Measurements from ENCODE around the gene SKP2.
"Not testable (repeated sequence)": the region's sequence is repeated elsewhere in the genome, so short reads cannot be mapped to it uniquely, and the experiment has no call there.

Gene SKP2

GRCh38 chr5:36156619-36157018 lies 4.7 kb downstream of the SKP2 start:
- DNase-seq (ENCODE audit: low spot score) = peak; percentile 46

GRCh38 chr5:36158144-36158543 lies 6.2 kb downstream of the SKP2 start:
- DNase-seq (ENCODE audit: low spot score) = no peak

- no peak for DNase-seq (ENCODE audit: low spot score)
Measured at GRCh38 chr5:36160617-36161016, 8.7 kb downstream of the SKP2 start.

- DNase-seq (ENCODE audit: low spot score) = no peak
Measured at GRCh38 chr5:36161361-36161760, 9.4 kb downstream of the SKP2 start.

- DNase-seq (ENCODE audit: low spot score) = no peak
Measured at GRCh38 chr5:36162810-36163486, 11.0 kb downstream of the SKP2 start.

- no peak for DNase-seq (ENCODE audit: low spot score)
Measured at GRCh38 chr5:36164461-36164860, 12.6 kb downstream of the SKP2 start.

- DNase-seq (ENCODE audit: low spot score) = no peak
Measured at GRCh38 chr5:36168737-36169136, 16.8 kb downstream of the SKP2 start.

- no peak for DNase-seq (ENCODE audit: low spot score)
Measured at GRCh38 chr5:36170832-36171424, 19.0 kb downstream of the SKP2 start.

GRCh38 chr5:36172599-36172998 lies 20.7 kb downstream of the SKP2 start:
- no peak for DNase-seq (ENCODE audit: low spot score)

- no peak for DNase-seq (ENCODE audit: low spot score)
Measured at GRCh38 chr5:36173426-36173825, 21.5 kb downstream of the SKP2 start.

GRCh38 chr5:36174119-36174518 lies 22.2 kb downstream of the SKP2 start:
- no peak for DNase-seq (ENCODE audit: low spot score)

- no peak for DNase-seq (ENCODE audit: low spot score)
Measured at GRCh38 chr5:36175043-36175442, 23.1 kb downstream of the SKP2 start.

GRCh38 chr5:36177154-36177553 lies 25.2 kb downstream of the SKP2 start:
- DNase-seq (ENCODE audit: low spot score) = no peak

- DNase-seq (ENCODE audit: low spot score) = peak; percentile 12
Measured at GRCh38 chr5:36177715-36178523, 26.0 kb downstream of the SKP2 start.

GRCh38 chr5:36178524-36178890 lies 26.6 kb downstream of the SKP2 start:
- no peak for DNase-seq (ENCODE audit: low spot score)

- no peak for DNase-seq (ENCODE audit: low spot score)
Measured at GRCh38 chr5:36179950-36180349, 28.0 kb downstream of the SKP2 start.

GRCh38 chr5:36180556-36181350 lies 28.8 kb downstream of the SKP2 start:
- no peak for DNase-seq (ENCODE audit: low spot score)

- no peak for DNase-seq (ENCODE audit: low spot score)
Measured at GRCh38 chr5:36181774-36182173, 29.9 kb downstream of the SKP2 start.

- not testable (repeated sequence) for DNase-seq (ENCODE audit: low spot score)
Measured at GRCh38 chr5:36184408-36184807, 32.5 kb downstream of the SKP2 start.

GRCh38 chr5:36193746-36194145 lies 41.8 kb downstream of the SKP2 start:
- DNase-seq (ENCODE audit: low spot score) = no peak

GRCh38 chr5:36198281-36198680 lies 46.4 kb downstream of the SKP2 start:
- no peak for DNase-seq (ENCODE audit: low spot score)

GRCh38 chr5:36198783-36199182 lies 46.9 kb downstream of the SKP2 start:
- not testable (repeated sequence) for DNase-seq (ENCODE audit: low spot score)

Measured in AG08396 (cell line).